WTC11 (cell line): ENCODE data around the gene TRIM60. TPM values are rescaled to one million over a fixed set of nuclear protein-coding genes. Genes with fewer than 3 reads are reported as not detected.

Source experiments
- ATAC-seq: fragments of 200-7000 bp; cut with Tn5 transposase; 2 replicates; pipeline ENCODE4 v1.10.0; 2021; ENCODE audit warnings: mild to moderate bottlenecking, moderate library complexity
- CTCF ChIA-PET: fragments of 300-600 bp; sonication (Branson Sonifier 250); formaldehyde crosslinking; loops from one replicate; lab custom pipeline; 2021; ENCODE audit warnings: antibody characterized with exemption; lab: Charles Lee
- POLR2A ChIA-PET: fragments of 350-600 bp; sonication (Branson Sonifier 250); formaldehyde crosslinking; loops from one replicate; lab custom pipeline; 2021; ENCODE audit warnings: antibody characterized with exemption; lab: Charles Lee
- DNase-seq: peaks from one replicate; pipeline ENCODE4 v3.0.0; 2021; ENCODE audit warnings: low spot score
- H3K27ac Mint-ChIP-seq: 2 replicates; pipeline ENCODE4 v1.8.0; 2021; ENCODE audit warnings: mixed read lengths
- H3K27me3 Mint-ChIP-seq: 2 replicates; pipeline ENCODE4 v1.8.0; 2021; ENCODE audit warnings: low read depth, mild to moderate bottlenecking, moderate library complexity, mixed read lengths
- H3K36me3 Mint-ChIP-seq: 2 replicates; pipeline ENCODE4 v1.8.0; 2021; ENCODE audit warnings: mixed read lengths
- H3K4me1 Mint-ChIP-seq: 2 replicates; pipeline ENCODE4 v1.8.0; 2022; ENCODE audit warnings: mixed read lengths
- H3K4me3 Mint-ChIP-seq: 2 replicates; pipeline ENCODE4 v1.8.0; 2021; ENCODE audit warnings: mild to moderate bottlenecking, moderate library complexity, mixed read lengths
- H3K9me3 Mint-ChIP-seq: 2 replicates; pipeline ENCODE4 v1.8.0; 2021; ENCODE audit warnings: mixed read lengths
- ATF1 ChIP-seq: sonication (generic); formaldehyde crosslinking; IDR thresholded peaks from 2 replicates; pipeline ENCODE4 v1.8.1; 2023; ENCODE audit warnings: mild to moderate bottlenecking, moderate library complexity, missing genetic modification reagents
- CREB1 ChIP-seq: sonication (generic); formaldehyde crosslinking; IDR thresholded peaks from 2 replicates; pipeline ENCODE4 v1.8.0; 2023; ENCODE audit warnings: mild to moderate bottlenecking, missing genetic modification reagents
- NR1H2 ChIP-seq: sonication (generic); formaldehyde crosslinking; IDR thresholded peaks from 2 replicates; pipeline ENCODE4 v1.9.0; 2021; ENCODE audit warnings: mild to moderate bottlenecking, moderate library complexity, missing genetic modification reagents
- NR2C2 ChIP-seq: sonication (generic); formaldehyde crosslinking; IDR thresholded peaks from 2 replicates; pipeline ENCODE4 v1.8.0; 2022; ENCODE audit warnings: mild to moderate bottlenecking, missing genetic modification reagents
- RORB ChIP-seq: fragments of 250-450 bp; sonication (Bioruptor Pico); IDR thresholded peaks from 2 replicates; pipeline ENCODE4 v1.9.0; 2021; ENCODE audit warnings: mild to moderate bottlenecking
- SMAD4 ChIP-seq: sonication (generic); formaldehyde crosslinking; IDR thresholded peaks from 2 replicates; pipeline ENCODE4 v1.8.0; 2022; ENCODE audit warnings: mild to moderate bottlenecking, missing genetic modification reagents
- SP1 ChIP-seq: sonication (generic); formaldehyde crosslinking; conservative IDR thresholded peaks from 2 replicates; pipeline ENCODE4 v1.8.1; 2022; ENCODE audit warnings: missing genetic modification reagents
- TCF7 ChIP-seq: sonication (generic); formaldehyde crosslinking; IDR thresholded peaks from 2 replicates; pipeline ENCODE4 v1.8.0; 2022; ENCODE audit warnings: mild to moderate bottlenecking, low read depth, missing genetic modification reagents, moderate library complexity
- ZBTB43 ChIP-seq: sonication (generic); formaldehyde crosslinking; IDR thresholded peaks from 2 replicates; pipeline ENCODE4 v1.8.1; 2023; ENCODE audit warnings: mild to moderate bottlenecking, missing genetic modification reagents
- ZNF317 ChIP-seq: sonication (generic); formaldehyde crosslinking; IDR thresholded peaks from 2 replicates; pipeline ENCODE4 v1.8.1; 2023; ENCODE audit warnings: low read depth, mild to moderate bottlenecking, moderate library complexity, missing genetic modification reagents, borderline replicate concordance
- ZNF416 ChIP-seq: fragments of 250-450 bp; sonication (Bioruptor Pico); IDR thresholded peaks from 2 replicates; pipeline ENCODE4 v1.9.0; 2021; ENCODE audit warnings: mild to moderate bottlenecking, inconsistent platforms
- ZNF532 ChIP-seq: fragments of 250-450 bp; sonication (Bioruptor Pico); IDR thresholded peaks from 2 replicates; pipeline ENCODE4 v1.9.0; 2021; ENCODE audit warnings: mild to moderate bottlenecking, borderline replicate concordance
- ZSCAN18 ChIP-seq: fragments of 250-450 bp; sonication (Bioruptor Pico); IDR thresholded peaks from 2 replicates; pipeline ENCODE4 v2.1.2; 2022; ENCODE audit warnings: mild to moderate bottlenecking, moderate library complexity
- total RNA-seq: library from RNA; stranded (reverse); gene quantifications from 3 replicates; pipeline ENCODE4 v1.2.3, GENCODE V29; 2021
- TF ChIP-seq, protein P1 (sequence below): sonication (generic); formaldehyde crosslinking; IDR thresholded peaks from 2 replicates; pipeline ENCODE4 v1.8.0; 2022; ENCODE audit warnings: mild to moderate bottlenecking, missing genetic modification reagents
- TF ChIP-seq, protein P2 (sequence below): fragments of 250-450 bp; sonication (Bioruptor Pico); conservative IDR thresholded peaks from 2 replicates; pipeline ENCODE4 v1.9.0; 2021; ENCODE audit warnings: mild to moderate bottlenecking

The TRIM60 gene
- total RNA-seq, 1 experiment from 2014 or later = not detected

DNA sequence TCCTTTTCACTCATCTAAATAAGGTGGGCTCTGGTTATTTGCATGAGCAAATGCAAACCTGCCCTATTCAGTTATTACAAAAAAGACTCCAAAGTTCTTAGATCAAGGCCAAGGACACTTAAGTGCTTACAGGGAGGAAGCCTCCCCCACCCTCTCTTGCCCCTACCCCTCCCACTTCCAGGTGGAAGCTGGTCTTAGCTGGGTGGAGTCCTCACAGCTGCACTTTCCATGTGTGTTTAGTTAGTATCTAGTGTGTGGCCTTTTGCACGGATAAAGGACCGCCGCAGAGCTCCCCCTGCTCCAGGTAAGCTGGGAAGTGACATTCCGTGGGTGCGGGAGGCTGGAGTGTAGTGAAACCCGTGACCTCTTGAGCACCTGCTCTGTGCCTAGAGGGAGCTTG lies 21.8 kb downstream of the TRIM60 start, which contains the start of gene TRIM75:
TSS of gene TRIM75 (plus strand) at position 222 of the 400 bp plus-strand sequence. CDS start 5,282 bp downstream, outside the sequence.
- no peak within 1 kb of the TSS for H3K4me3 Mint-ChIP-seq
- TF ChIP-seq ZNF317 (CRISPR knock-in tag) = no peak
- TF ChIP-seq, protein P1, sequence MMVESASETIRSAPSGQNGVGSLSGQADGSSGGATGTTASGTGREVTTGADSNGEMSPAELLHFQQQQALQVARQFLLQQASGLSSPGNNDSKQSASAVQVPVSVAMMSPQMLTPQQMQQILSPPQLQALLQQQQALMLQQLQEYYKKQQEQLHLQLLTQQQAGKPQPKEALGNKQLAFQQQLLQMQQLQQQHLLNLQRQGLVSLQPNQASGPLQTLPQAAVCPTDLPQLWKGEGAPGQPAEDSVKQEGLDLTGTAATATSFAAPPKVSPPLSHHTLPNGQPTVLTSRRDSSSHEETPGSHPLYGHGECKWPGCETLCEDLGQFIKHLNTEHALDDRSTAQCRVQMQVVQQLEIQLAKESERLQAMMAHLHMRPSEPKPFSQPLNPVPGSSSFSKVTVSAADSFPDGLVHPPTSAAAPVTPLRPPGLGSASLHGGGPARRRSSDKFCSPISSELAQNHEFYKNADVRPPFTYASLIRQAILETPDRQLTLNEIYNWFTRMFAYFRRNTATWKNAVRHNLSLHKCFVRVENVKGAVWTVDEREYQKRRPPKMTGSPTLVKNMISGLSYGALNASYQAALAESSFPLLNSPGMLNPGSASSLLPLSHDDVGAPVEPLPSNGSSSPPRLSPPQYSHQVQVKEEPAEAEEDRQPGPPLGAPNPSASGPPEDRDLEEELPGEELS = no peak
- TF ChIP-seq ZNF416 (CRISPR knock-in tag) = no peak
- TF ChIP-seq ZSCAN18 (CRISPR knock-in tag) = no peak
- no peak for TF ChIP-seq SP1 (CRISPR knock-in tag)
- H3K36me3 Mint-ChIP-seq = no peaks in the 10 kb centered on the region
- POLR2A ChIA-PET = no interaction called here
- CTCF ChIA-PET = interaction anchor here (0.8 to 1.4 kb wide), 3 partner anchors 36 to 119 kb away, joined by 3 read pairs; partner anchors contain the start of gene TMEM192
- H3K9me3 Mint-ChIP-seq = no peaks in the 10 kb centered on the region
- H3K27ac Mint-ChIP-seq = no peak within 1 kb of the TSS
- no peak; the same call in 1 of the 2 replicates for ATAC-seq
- H3K4me1 Mint-ChIP-seq = peaks cover 9% of the 10 kb centered on the region
- no peak for DNase-seq
- H3K27me3 Mint-ChIP-seq = no peaks in the 10 kb centered on the region

- CTCF ChIA-PET = interaction anchor here (0.7 to 1.2 kb wide), 2 partner anchors 41 to 99 kb away, joined by 5 to 7 read pairs; no protein-coding TSS in a partner anchor
- no peak overlapping the region for H3K4me3 Mint-ChIP-seq
- TF ChIP-seq TCF7 = no peak
- TF ChIP-seq NR2C2 (CRISPR knock-in tag) = no peak
- TF ChIP-seq, protein P1 = no peak
- no peak for TF ChIP-seq NR1H2 (CRISPR knock-in tag)
- TF ChIP-seq ZBTB43 (CRISPR knock-in tag) = no peak
- TF ChIP-seq SMAD4 (CRISPR knock-in tag) = no peak
- no peak for TF ChIP-seq ATF1
- TF ChIP-seq ZSCAN18 (CRISPR knock-in tag) = no peak
- TF ChIP-seq CREB1 (CRISPR knock-in tag) = no peak
- TF ChIP-seq, protein P2, sequence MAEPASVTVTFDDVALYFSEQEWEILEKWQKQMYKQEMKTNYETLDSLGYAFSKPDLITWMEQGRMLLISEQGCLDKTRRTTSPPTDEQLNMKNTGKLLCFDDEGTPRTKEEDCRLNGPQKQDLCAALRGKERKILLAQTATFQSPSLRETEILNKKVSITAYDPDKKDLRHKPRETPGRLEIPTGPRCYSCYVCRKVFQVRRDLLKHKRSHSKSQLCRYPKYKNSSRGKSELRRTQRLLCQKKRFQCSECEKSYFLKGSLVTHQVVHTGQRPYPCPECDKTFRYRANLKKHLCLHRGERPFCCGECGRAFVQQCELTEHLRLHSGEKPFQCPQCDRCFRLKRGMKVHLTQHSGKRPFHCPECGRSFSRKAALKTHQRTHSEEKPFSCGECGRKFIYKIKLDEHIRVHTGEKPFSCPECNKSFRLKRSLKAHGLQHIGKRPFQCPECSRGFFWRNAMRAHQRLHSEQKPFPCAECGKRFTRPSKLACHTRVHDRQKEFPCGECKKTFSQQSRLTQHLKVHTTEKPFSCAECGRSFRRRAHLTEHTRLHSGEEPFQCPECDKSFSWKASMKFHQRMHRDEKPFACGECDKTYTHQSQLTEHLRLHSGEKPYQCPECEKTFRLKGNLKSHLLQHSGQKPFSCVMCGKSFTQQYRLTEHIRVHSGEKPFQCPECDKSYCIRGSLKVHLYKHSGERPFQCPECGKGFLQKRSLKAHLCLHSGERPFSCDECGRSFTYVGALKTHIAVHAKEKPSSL = no peak
- no peak for TF ChIP-seq ZNF532 (CRISPR knock-in tag)
- no peak for TF ChIP-seq RORB (CRISPR knock-in tag)
- no peak for TF ChIP-seq ZNF416 (CRISPR knock-in tag)
- TF ChIP-seq, all 79 proteins: peak for 0
- Mint-ChIP-seq H3K4me1 (peaks cover 9% of the 10 kb centered on the region), H3K27ac (no peak overlapping the region), H3K27me3 (no peaks in the 10 kb centered on the region), H3K36me3 (no peaks in the 10 kb centered on the region), H3K9me3 (no peaks in the 10 kb centered on the region)
- no peak for DNase-seq
- POLR2A ChIA-PET = no interaction called here
- no peak for ATAC-seq
Measured at GRCh38 chr4:165055601-165056000, 23.8 kb downstream of the TRIM60 start.
